Stimulated activated CD4-positive, alpha-beta T cell treated with anti-CD3 and anti-CD28 coated beads, Interleukin-15, amount 100 ng/mL, for 24 hours (primary cell): ENCODE data around the gene SIN3B.
A peak's percentile ranks its signal among the peaks of the same experiment; 100 is the strongest.
"Not testable (repeated sequence)": the region's sequence is repeated elsewhere in the genome, so short reads cannot be mapped to it uniquely, and the experiment has no call there.

Experiments used
- DNase-seq: peaks from one replicate; pipeline ENCODE4 v3.0.0-alpha.2; 2020

The SIN3B gene

GRCh38 chr19:16829010-16829821, at the start of gene SIN3B:
Gene SIN3B, plus strand, starts transcription at chr19:16829398. Its CDS starts 23 bp downstream, at chr19:16829421.
- DNase-seq: peak; percentile 88

GRCh38 chr19:16779539-16780163, 49.5 kb upstream of the SIN3B start:
- no peak for DNase-seq

GRCh38 chr19:16782719-16783118, 46.5 kb upstream of the SIN3B start:
- no peak for DNase-seq

GRCh38 chr19:16788479-16788878, 40.7 kb upstream of the SIN3B start:
- no peak for DNase-seq

- no peak for DNase-seq
Measured at GRCh38 chr19:16789238-16789637, 40.0 kb upstream of the SIN3B start.

GRCh38 chr19:16790051-16790450, 39.1 kb upstream of the SIN3B start:
- no peak for DNase-seq

GRCh38 chr19:16791942-16792341, 37.3 kb upstream of the SIN3B start:
- no peak for DNase-seq

GRCh38 chr19:16794456-16795441, 34.4 kb upstream of the SIN3B start:
- DNase-seq: no peak

- DNase-seq: no peak
Measured at GRCh38 chr19:16795731-16796130, 33.5 kb upstream of the SIN3B start.

- DNase-seq: no peak
Measured at GRCh38 chr19:16797876-16798275, 31.3 kb upstream of the SIN3B start.

GRCh38 chr19:16798326-16798725, 30.9 kb upstream of the SIN3B start:
- DNase-seq: not testable (repeated sequence)

- no peak for DNase-seq
Measured at GRCh38 chr19:16799740-16800139, 29.5 kb upstream of the SIN3B start.

GRCh38 chr19:16801600-16802013, 27.6 kb upstream of the SIN3B start:
- no peak for DNase-seq

- no peak for DNase-seq
Measured at GRCh38 chr19:16804176-16804575, 25.0 kb upstream of the SIN3B start.

GRCh38 chr19:16807549-16808284, 21.5 kb upstream of the SIN3B start:
- no peak for DNase-seq

GRCh38 chr19:16814526-16815100, 14.6 kb upstream of the SIN3B start:
- no peak for DNase-seq

- DNase-seq: no peak
Measured at GRCh38 chr19:16820056-16820455, 9.1 kb upstream of the SIN3B start.

- DNase-seq: no peak
Measured at GRCh38 chr19:16821081-16821480, 8.1 kb upstream of the SIN3B start.

GRCh38 chr19:16822648-16823047, 6.5 kb upstream of the SIN3B start:
- DNase-seq: no peak

- no peak for DNase-seq
Measured at GRCh38 chr19:16824658-16825311, 4.4 kb upstream of the SIN3B start.

GRCh38 chr19:16825312-16826052, 3.7 kb upstream of the SIN3B start:
- DNase-seq: no peak
